ENCODE results near the gene NFIA.

DNA sequence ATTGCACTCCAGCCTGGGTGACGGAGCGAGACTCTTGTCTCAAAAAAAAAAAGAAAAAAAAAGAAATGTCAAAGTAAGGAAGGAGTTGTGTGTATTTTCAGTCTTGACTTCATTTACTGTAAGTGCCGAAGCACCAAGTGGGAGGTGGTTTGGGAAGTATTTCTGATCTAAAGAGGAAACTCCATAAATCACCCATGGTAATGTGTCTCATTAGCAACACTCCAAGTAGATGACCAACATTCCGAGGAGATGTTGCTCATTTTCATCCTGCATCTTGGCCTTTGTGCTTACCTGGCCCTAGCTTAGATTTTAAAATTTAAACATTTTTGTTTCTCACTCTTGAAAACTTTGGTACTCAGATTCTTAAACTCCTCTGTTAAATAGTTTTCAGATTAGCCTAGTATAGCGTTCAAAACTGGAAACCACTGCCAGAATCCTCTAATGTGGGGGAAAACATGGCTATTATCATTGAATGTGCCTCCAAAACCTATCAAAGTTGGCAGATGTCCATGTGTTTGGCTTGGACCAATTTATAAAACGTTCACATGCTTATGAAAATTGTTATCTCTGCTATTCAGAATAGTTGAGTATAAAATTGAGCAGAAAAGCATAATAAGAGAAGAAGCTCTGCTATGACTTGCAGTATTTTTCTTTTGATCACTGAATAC is 110.4 kb downstream of the NFIA start:
- TF ChIP-seq, protein P1, sequence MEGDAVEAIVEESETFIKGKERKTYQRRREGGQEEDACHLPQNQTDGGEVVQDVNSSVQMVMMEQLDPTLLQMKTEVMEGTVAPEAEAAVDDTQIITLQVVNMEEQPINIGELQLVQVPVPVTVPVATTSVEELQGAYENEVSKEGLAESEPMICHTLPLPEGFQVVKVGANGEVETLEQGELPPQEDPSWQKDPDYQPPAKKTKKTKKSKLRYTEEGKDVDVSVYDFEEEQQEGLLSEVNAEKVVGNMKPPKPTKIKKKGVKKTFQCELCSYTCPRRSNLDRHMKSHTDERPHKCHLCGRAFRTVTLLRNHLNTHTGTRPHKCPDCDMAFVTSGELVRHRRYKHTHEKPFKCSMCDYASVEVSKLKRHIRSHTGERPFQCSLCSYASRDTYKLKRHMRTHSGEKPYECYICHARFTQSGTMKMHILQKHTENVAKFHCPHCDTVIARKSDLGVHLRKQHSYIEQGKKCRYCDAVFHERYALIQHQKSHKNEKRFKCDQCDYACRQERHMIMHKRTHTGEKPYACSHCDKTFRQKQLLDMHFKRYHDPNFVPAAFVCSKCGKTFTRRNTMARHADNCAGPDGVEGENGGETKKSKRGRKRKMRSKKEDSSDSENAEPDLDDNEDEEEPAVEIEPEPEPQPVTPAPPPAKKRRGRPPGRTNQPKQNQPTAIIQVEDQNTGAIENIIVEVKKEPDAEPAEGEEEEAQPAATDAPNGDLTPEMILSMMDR (IDR thresholded peaks at IDR 0.05) = no peak
- no peak for TF ChIP-seq EZH2 (IDR thresholded peaks at IDR 0.05; ENCODE audit: borderline replicate concordance, insufficient read depth, low read depth, low read length, poor library complexity, severe bottlenecking)

Measured in B cell (primary cell).